ENCODE results near the gene ANKRD11. TPM values are rescaled to one million over a fixed set of nuclear protein-coding genes. Genes with fewer than 3 reads are reported as not detected.

The ANKRD11 gene
- total RNA-seq, 1 experiment from 2014 or later = 28.5 TPM

DNA sequence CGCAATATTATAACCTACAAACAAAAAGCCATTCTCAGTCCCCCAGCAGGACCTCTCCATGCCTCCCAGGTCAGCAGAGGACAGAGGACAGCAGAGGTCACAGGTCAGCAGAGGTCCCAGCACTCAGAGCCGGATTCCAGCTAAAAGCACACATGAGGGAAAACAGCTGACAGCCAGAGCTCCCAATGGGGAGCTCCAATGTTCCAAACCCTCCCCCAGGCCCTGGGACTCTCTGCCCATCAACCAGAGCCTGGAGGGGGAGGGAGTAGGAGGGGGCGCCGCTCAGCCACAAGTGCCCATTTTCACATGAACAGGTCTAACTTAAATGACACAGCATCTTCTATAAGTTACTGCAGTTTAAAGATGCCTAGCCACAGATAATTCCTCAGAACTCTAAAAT lies 77.5 kb downstream of the ANKRD11 start:
- Histone ChIP-seq H3K27ac (ENCODE audit: low read length) (no peak overlapping the region), H4K20me1 (ENCODE audit: insufficient read depth, low read depth, low read length) (peaks cover 61% of the 10 kb centered on the region)

DNA sequence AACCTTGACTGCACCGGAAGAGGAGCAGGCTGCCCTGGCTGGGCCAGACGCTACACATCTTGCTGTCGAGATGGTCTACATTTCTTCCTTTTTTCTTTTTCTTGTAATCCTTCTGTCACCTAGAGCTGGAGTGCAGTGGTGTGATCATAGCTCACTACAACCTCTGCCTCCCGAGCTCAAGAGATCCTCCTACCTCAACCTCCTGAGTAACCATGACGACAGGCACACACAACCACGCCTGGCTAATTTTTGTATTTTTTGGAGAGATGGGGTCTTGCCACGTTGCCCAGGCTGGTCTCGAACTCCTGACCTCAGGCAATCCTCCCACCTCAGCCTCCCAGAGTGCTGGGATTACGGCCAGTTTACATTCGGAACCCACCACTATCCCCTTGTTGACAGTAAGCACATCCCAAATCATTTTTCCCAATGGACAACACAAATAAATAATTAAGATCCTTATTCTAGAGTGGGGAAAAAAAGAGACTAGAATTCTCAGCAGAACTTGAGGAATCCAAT lies 79.0 kb downstream of the ANKRD11 start:
- H3K9me2 ChIP-seq (replicated peaks; ENCODE audit: insufficient read depth, low read length) = no peaks in the 10 kb centered on the region
- H3K9ac ChIP-seq (ENCODE audit: low read length) = no peak overlapping the region
- H3K4me3 ChIP-seq (ENCODE audit: low read length) = no peak overlapping the region
- H3K9me3 ChIP-seq (ENCODE audit: low read length) = no peaks in the 10 kb centered on the region
- H3K27ac ChIP-seq (ENCODE audit: low read length) = no peak overlapping the region
- DNase-seq = no peak
- H3K4me1 ChIP-seq (ENCODE audit: low read length) = no peaks in the 10 kb centered on the region
- H3K27me3 ChIP-seq (ENCODE audit: low read length) = no peaks in the 10 kb centered on the region
- no peak overlapping the region for H2AFZ ChIP-seq (ENCODE audit: low read length)
- no peak overlapping the region for H3K4me2 ChIP-seq (ENCODE audit: low read depth, low read length, poor library complexity, severe bottlenecking)
- H3K79me2 ChIP-seq (ENCODE audit: low read length) = peaks cover 94% of the 10 kb centered on the region
- no peaks in the 10 kb centered on the region for H3K36me3 ChIP-seq (ENCODE audit: insufficient read depth, low read length)
- H4K20me1 ChIP-seq (ENCODE audit: insufficient read depth, low read depth, low read length) = peaks cover 59% of the 10 kb centered on the region

More for the DNA sequence above, 77.5 kb downstream of the ANKRD11 start:
- no peaks in the 10 kb centered on the region for H3K9me3 ChIP-seq (ENCODE audit: low read length)
- H3K79me2 ChIP-seq (ENCODE audit: low read length) = peaks cover 93% of the 10 kb centered on the region
- H3K4me3 ChIP-seq (ENCODE audit: low read length) = no peak overlapping the region
- H2AFZ ChIP-seq (ENCODE audit: low read length) = no peak overlapping the region
- no peaks in the 10 kb centered on the region for H3K36me3 ChIP-seq (ENCODE audit: insufficient read depth, low read length)
- no peak overlapping the region for H3K4me2 ChIP-seq (ENCODE audit: low read depth, low read length, poor library complexity, severe bottlenecking)
- no peaks in the 10 kb centered on the region for H3K4me1 ChIP-seq (ENCODE audit: low read length)
- no peak for DNase-seq
- H3K9me2 ChIP-seq (replicated peaks; ENCODE audit: insufficient read depth, low read length) = no peaks in the 10 kb centered on the region
- no peaks in the 10 kb centered on the region for H3K27me3 ChIP-seq (ENCODE audit: low read length)
- no peak overlapping the region for H3K9ac ChIP-seq (ENCODE audit: low read length)

DNA sequence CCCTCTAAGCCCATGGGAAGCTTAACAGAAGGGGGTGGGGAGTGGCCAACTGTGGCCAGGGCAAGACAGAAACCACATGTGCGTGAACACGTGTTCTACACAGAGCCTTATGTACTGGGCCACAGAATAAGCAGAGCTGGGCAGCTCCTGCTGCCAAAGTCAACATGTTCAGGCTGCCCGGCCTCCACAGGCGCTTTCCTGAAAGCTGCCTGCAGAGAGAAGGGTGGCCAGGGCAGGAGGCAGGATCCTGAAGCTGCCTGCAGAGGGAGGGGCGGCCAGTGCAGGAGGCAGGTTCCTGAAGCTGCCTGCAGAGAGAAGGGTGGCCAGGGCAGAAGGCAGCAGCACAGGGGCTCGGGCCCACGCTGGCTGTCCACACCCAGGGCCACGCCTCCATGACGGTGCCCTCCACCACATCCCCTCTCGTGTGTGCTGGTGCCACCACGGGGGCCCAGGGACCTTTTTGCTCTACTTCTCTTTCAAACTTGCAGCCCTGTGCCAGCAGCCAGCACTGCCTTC lies 79.5 kb downstream of the ANKRD11 start:
- H2AFZ ChIP-seq (ENCODE audit: low read length) = no peak overlapping the region
- H3K9me2 ChIP-seq (replicated peaks; ENCODE audit: insufficient read depth, low read length) = no peaks in the 10 kb centered on the region
- H3K36me3 ChIP-seq (ENCODE audit: insufficient read depth, low read length) = no peaks in the 10 kb centered on the region
- no peaks in the 10 kb centered on the region for H3K27me3 ChIP-seq (ENCODE audit: low read length)
- H3K4me3 ChIP-seq (ENCODE audit: low read length) = no peak overlapping the region
- no peak for DNase-seq
- peaks cover 94% of the 10 kb centered on the region for H3K79me2 ChIP-seq (ENCODE audit: low read length)
- H3K4me2 ChIP-seq (ENCODE audit: low read depth, low read length, poor library complexity, severe bottlenecking) = no peak overlapping the region
- H3K9me3 ChIP-seq (ENCODE audit: low read length) = no peaks in the 10 kb centered on the region
- H3K9ac ChIP-seq (ENCODE audit: low read length) = no peak overlapping the region
- no peak overlapping the region for H3K27ac ChIP-seq (ENCODE audit: low read length)
- H3K4me1 ChIP-seq (ENCODE audit: low read length) = no peaks in the 10 kb centered on the region
- H4K20me1 ChIP-seq (ENCODE audit: insufficient read depth, low read depth, low read length) = peaks cover 54% of the 10 kb centered on the region

DNA sequence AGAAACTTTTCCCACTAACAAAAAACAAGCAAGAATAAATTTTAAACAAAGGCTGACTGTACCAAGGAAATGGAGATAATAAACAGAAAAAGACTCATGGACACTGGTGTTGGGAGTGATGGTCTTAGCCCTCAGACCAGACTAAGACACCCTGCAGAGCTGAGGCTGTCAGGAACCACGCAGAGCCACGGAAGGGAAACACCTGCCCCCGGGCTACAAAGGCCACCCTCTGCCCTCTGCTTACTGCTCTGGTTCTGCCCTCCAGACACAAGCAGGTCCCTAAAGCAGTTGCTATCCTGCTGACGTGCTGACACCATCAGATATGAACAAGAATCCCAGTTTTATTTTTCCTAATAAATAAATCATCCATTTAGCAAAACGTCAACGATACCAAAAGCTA lies 80.0 kb downstream of the ANKRD11 start:
- Histone ChIP-seq H3K4me2 (ENCODE audit: low read depth, low read length, poor library complexity, severe bottlenecking) (no peak overlapping the region), H3K4me3 (ENCODE audit: low read length) (no peak overlapping the region), H3K9me2 (replicated peaks; ENCODE audit: insufficient read depth, low read length) (no peaks in the 10 kb centered on the region), H3K4me1 (ENCODE audit: low read length) (no peaks in the 10 kb centered on the region), H4K20me1 (ENCODE audit: insufficient read depth, low read depth, low read length) (peaks cover 58% of the 10 kb centered on the region), H3K79me2 (ENCODE audit: low read length) (peaks cover 94% of the 10 kb centered on the region), H3K36me3 (ENCODE audit: insufficient read depth, low read length) (no peaks in the 10 kb centered on the region), H3K9ac (ENCODE audit: low read length) (no peak overlapping the region), H3K27ac (ENCODE audit: low read length) (no peak overlapping the region), H3K27me3 (ENCODE audit: low read length) (no peaks in the 10 kb centered on the region), H2AFZ (ENCODE audit: low read length) (no peak overlapping the region), H3K9me3 (ENCODE audit: low read length) (no peaks in the 10 kb centered on the region)
- DNase-seq = no peak

DNA sequence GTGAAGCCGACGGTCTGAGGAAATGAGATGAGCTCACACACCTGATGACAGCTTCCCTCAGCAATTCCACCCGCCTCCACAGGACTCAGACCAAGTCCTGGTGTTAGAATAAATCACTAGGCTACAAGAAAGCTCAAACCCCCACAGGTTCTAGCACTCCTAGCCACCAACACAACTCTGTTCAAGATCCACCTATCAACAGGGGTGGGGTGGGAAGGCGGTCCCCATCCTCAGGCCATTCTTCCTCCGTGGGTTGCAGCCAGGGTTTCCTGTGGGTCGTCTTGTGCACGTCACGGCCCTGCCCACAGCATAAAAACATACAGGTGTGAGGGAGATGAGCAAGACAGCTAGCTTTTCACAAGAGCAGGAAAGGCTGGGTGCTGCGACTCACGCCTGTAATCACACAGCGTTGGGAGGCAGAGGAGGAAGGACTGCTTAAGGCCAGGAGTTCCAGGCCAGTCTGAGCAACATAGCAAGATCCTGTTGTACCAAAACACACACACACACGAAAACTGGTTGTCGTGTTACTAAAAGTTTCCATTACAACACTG lies 81.1 kb downstream of the ANKRD11 start:
- H3K27ac ChIP-seq (ENCODE audit: low read length) = no peak overlapping the region
- no peak overlapping the region for H3K4me3 ChIP-seq (ENCODE audit: low read length)
- H3K36me3 ChIP-seq (ENCODE audit: insufficient read depth, low read length) = no peaks in the 10 kb centered on the region
- no peaks in the 10 kb centered on the region for H3K9me2 ChIP-seq (replicated peaks; ENCODE audit: insufficient read depth, low read length)
- H4K20me1 ChIP-seq (ENCODE audit: insufficient read depth, low read depth, low read length) = peaks cover 53% of the 10 kb centered on the region
- H3K4me1 ChIP-seq (ENCODE audit: low read length) = no peaks in the 10 kb centered on the region
- peaks cover 96% of the 10 kb centered on the region for H3K79me2 ChIP-seq (ENCODE audit: low read length)
- no peak for DNase-seq
- no peak overlapping the region for H3K4me2 ChIP-seq (ENCODE audit: low read depth, low read length, poor library complexity, severe bottlenecking)
- H3K9ac ChIP-seq (ENCODE audit: low read length) = no peak overlapping the region
- no peaks in the 10 kb centered on the region for H3K9me3 ChIP-seq (ENCODE audit: low read length)
- no peaks in the 10 kb centered on the region for H3K27me3 ChIP-seq (ENCODE audit: low read length)
- H2AFZ ChIP-seq (ENCODE audit: low read length) = no peak overlapping the region

DNA sequence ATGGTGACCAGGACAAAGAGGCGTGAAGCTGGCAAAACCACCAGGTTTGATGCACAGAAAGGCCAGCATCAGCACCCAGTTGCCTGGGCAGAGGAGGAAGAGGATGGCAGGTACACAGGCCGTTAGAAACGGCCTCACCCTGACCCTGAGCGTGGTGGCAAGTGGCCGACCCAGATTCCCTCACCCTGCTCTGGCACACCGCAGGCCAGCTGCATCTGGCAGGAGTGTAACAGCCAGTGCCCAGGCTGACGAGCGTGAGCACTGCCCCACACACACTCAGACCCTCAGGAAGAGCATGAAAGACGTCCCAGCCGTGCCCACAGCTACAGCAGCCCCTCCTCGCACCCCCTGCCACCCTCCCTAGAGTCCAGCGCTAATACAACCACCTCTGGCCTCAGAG lies 82.0 kb downstream of the ANKRD11 start:
- H3K27ac ChIP-seq (ENCODE audit: low read length) = no peak overlapping the region
- H3K79me2 ChIP-seq (ENCODE audit: low read length) = peaks cover 96% of the 10 kb centered on the region
- H3K9me2 ChIP-seq (replicated peaks; ENCODE audit: insufficient read depth, low read length) = no peaks in the 10 kb centered on the region
- H3K4me3 ChIP-seq (ENCODE audit: low read length) = no peak overlapping the region
- peaks cover 47% of the 10 kb centered on the region for H4K20me1 ChIP-seq (ENCODE audit: insufficient read depth, low read depth, low read length)
- no peak for DNase-seq
- H3K9ac ChIP-seq (ENCODE audit: low read length) = no peak overlapping the region
- no peaks in the 10 kb centered on the region for H3K4me1 ChIP-seq (ENCODE audit: low read length)
- H3K9me3 ChIP-seq (ENCODE audit: low read length) = no peaks in the 10 kb centered on the region
- H3K27me3 ChIP-seq (ENCODE audit: low read length) = no peaks in the 10 kb centered on the region
- H2AFZ ChIP-seq (ENCODE audit: low read length) = no peak overlapping the region
- no peaks in the 10 kb centered on the region for H3K36me3 ChIP-seq (ENCODE audit: insufficient read depth, low read length)
- no peak overlapping the region for H3K4me2 ChIP-seq (ENCODE audit: low read depth, low read length, poor library complexity, severe bottlenecking)

DNA sequence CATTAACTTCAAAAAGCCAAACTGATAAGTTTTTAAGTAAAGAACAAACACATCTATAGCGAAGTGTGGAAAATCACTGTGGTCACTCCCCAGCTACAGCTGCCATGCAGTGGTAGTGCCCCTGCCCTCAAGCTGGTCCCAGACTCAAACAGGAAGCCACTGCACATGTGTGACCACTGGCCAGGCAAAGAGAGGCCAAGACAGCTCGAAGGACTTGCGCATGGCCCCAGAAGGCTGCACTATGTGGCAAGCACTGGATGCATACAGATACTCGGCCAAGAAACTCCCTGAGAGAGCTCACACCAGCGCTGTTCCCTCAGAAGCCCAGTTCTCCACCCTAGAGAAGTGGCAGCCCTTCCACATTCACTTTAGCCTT lies 82.4 kb downstream of the ANKRD11 start:
- Histone ChIP-seq H3K9me3 (ENCODE audit: low read length) (no peaks in the 10 kb centered on the region), H3K4me2 (ENCODE audit: low read depth, low read length, poor library complexity, severe bottlenecking) (no peak overlapping the region), H3K4me3 (ENCODE audit: low read length) (no peak overlapping the region), H3K27me3 (ENCODE audit: low read length) (no peaks in the 10 kb centered on the region), H3K27ac (ENCODE audit: low read length) (no peak overlapping the region), H3K9ac (ENCODE audit: low read length) (no peak overlapping the region), H4K20me1 (ENCODE audit: insufficient read depth, low read depth, low read length) (peaks cover 47% of the 10 kb centered on the region), H2AFZ (ENCODE audit: low read length) (no peak overlapping the region), H3K9me2 (replicated peaks; ENCODE audit: insufficient read depth, low read length) (no peaks in the 10 kb centered on the region), H3K79me2 (ENCODE audit: low read length) (peaks cover 96% of the 10 kb centered on the region), H3K4me1 (ENCODE audit: low read length) (no peaks in the 10 kb centered on the region), H3K36me3 (ENCODE audit: insufficient read depth, low read length) (no peaks in the 10 kb centered on the region)
- no peak for DNase-seq

DNA sequence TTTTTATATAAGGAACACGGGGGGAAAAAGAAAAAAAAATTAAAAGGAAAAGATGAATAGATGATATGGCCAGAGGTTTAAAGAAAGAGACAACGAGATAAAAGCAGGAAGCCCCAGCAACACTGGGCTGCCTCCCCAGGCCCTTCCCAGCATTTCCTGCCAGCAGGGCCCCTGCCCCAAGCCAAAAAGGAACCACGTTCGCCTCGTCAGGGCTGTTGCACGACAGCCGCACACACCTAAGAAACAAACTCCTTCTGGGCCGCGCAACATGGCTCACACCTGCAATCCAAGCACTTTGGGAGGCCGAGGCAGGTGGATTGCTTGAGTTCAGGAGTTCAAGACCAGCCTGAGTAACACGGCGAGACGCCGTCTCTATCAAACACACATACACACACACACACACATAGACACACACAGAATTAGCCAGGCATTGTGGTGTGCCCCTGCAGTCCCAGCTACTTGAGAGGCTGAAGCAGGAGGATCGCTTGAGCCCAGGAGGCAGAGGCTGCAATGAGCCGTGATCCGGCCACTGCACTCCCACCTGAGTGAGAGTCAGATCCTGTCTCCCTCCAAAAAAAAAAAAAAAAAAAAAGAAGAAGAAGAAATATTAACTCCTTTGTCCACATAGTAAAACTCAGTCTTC lies 83.0 kb downstream of the ANKRD11 start:
- Histone ChIP-seq H3K79me2 (ENCODE audit: low read length) (peaks cover 94% of the 10 kb centered on the region), H4K20me1 (ENCODE audit: insufficient read depth, low read depth, low read length) (peaks cover 44% of the 10 kb centered on the region), H3K9me3 (ENCODE audit: low read length) (no peaks in the 10 kb centered on the region), H3K4me2 (ENCODE audit: low read depth, low read length, poor library complexity, severe bottlenecking) (no peak overlapping the region), H3K27ac (ENCODE audit: low read length) (no peak overlapping the region), H3K9me2 (replicated peaks; ENCODE audit: insufficient read depth, low read length) (no peaks in the 10 kb centered on the region), H3K36me3 (ENCODE audit: insufficient read depth, low read length) (no peaks in the 10 kb centered on the region), H3K4me1 (ENCODE audit: low read length) (no peaks in the 10 kb centered on the region), H3K9ac (ENCODE audit: low read length) (no peak overlapping the region), H2AFZ (ENCODE audit: low read length) (no peak overlapping the region), H3K27me3 (ENCODE audit: low read length) (no peaks in the 10 kb centered on the region), H3K4me3 (ENCODE audit: low read length) (no peak overlapping the region)
- no peak for DNase-seq
